HepG2 (cell line): ENCODE measurements around the gene DNMT3L. TPM values are rescaled to one million over a fixed set of nuclear protein-coding genes. Genes with fewer than 3 reads are reported as not detected.
A peak's percentile ranks its signal among the peaks of the same experiment; 100 is the strongest.
"Not testable (repeated sequence)": the region's sequence is repeated elsewhere in the genome, so short reads cannot be mapped to it uniquely, and the experiment has no call there.

ENCODE experiments used
- ATAC-seq: fragments of 200-7000 bp; cut with Tn5 transposase; 3 replicates; pipeline ENCODE4 v1.9.1; 2020; ENCODE audit warnings: mild to moderate bottlenecking, moderate library complexity
- BruUV-seq: library from RNA; stranded (reverse); fragments of 400-500 nt; replicated peaks from 2 replicates; lab custom pipeline; 2021; lab: Mats Ljungman, UMichigan
- CTCF ChIA-PET: fragments of 300-600 bp; formaldehyde crosslinking; extraction: SDS; loops from one replicate; lab custom pipeline; 2021; ENCODE audit warnings: low total read pairs, inconsistent platforms, low intra/inter-chr PET ratio; lab: Yijun Ruan, JAX
- POLR2A ChIA-PET: fragments of 350-600 bp; sonication (Branson Sonifier 250); formaldehyde crosslinking; loops from one replicate; lab custom pipeline; 2020; ENCODE audit warnings: antibody characterized with exemption, inconsistent platforms; lab: Yijun Ruan, JAX
- DNase-seq: peaks from one replicate; pipeline ENCODE4 v3.0.0-alpha.2; 2015; ENCODE audit warnings: low spot score
- FAIRE-seq: peaks from 3 replicates; lab custom pipeline; 2011; peaks lifted over from hg19 to GRCh38; lab: Jason Lieb, UNC
- H2AFZ ChIP-seq: one replicate; pipeline ENCODE4 v1.6.1; 2011; ENCODE audit warnings: low read length, inconsistent platforms
- H3K27ac ChIP-seq: fragments of 300-600 bp; 3 replicates; pipeline ENCODE4 v1.8.0; 2011; ENCODE audit warnings: mixed run types, mild to moderate bottlenecking, mixed read lengths, low read length, inconsistent platforms; ENCODE audit not compliant: insufficient read depth; ENCODE audit errors: extremely low read length
- H3K27me3 ChIP-seq, 2 experiments: fragments of 200-600 bp in 1 of 2; 2 replicates in 1 of 2; 3 replicates in 1 of 2; pipeline versions ENCODE4 v1.6.0 to v1.8.0; 2011; ENCODE audit warnings: low read length in 2 of 2, mild to moderate bottlenecking in 2 of 2, moderate library complexity in 2 of 2, inconsistent platforms in 1 of 2; ENCODE audit not compliant: insufficient read depth in 2 of 2, control insufficient read depth in 1 of 2
- H3K36me3 ChIP-seq, 2 experiments: fragments of 200-600 bp in 1 of 2; replicated peaks in 1 of 2; 2 replicates in 1 of 2; 3 replicates in 1 of 2; pipeline versions ENCODE4 v1.5.1 to v1.8.0; 2011; ENCODE audit warnings: low read length in 2 of 2, inconsistent platforms in 1 of 2; ENCODE audit not compliant: insufficient read depth in 2 of 2, control insufficient read depth in 1 of 2
- H3K4me1 ChIP-seq: 2 replicates; pipeline ENCODE4 v1.5.1; 2012; ENCODE audit warnings: low read length, inconsistent platforms; ENCODE audit not compliant: insufficient read depth
- H3K4me2 ChIP-seq: 2 replicates; pipeline ENCODE4 v1.6.0; 2011; ENCODE audit warnings: low read depth, low read length, inconsistent platforms
- H3K4me3 ChIP-seq, 3 experiments: fragments of 200-600 bp in 1 of 3; sonication (generic), shearing (Covaris generic) in 1 of 3; replicated peaks in 1 of 3; 2 replicates each; pipeline ENCODE4 v1.5.1; 2011 to 2016; ENCODE audit warnings: low read length in 3 of 3, inconsistent platforms in 2 of 3, low read depth in 2 of 3, mild to moderate bottlenecking in 2 of 3, control low read depth in 1 of 3, mixed read lengths in 1 of 3; ENCODE audit not compliant: insufficient read depth in 1 of 3
- H3K79me2 ChIP-seq: one replicate; pipeline ENCODE4 v1.6.1; 2011; ENCODE audit warnings: low read length, inconsistent platforms; ENCODE audit not compliant: insufficient read depth
- H3K9ac ChIP-seq: 2 replicates; pipeline ENCODE4 v1.6.0; 2011; ENCODE audit warnings: mild to moderate bottlenecking, low read depth, low read length, inconsistent platforms; ENCODE audit not compliant: insufficient read depth
- H3K9me3 ChIP-seq: 2 replicates; pipeline ENCODE4 v1.5.1; 2012; ENCODE audit warnings: mild to moderate bottlenecking, low read length
- H4K20me1 ChIP-seq: 2 replicates; pipeline ENCODE4 v1.6.0; 2011; ENCODE audit warnings: inconsistent platforms, mild to moderate bottlenecking, low read length, moderate library complexity; ENCODE audit not compliant: insufficient read depth
- CTCF ChIP-seq: sonication (generic); formaldehyde crosslinking; IDR thresholded peaks from 2 replicates; pipeline ENCODE4 v1.5.0; 2020; ENCODE audit warnings: mild to moderate bottlenecking, missing genetic modification reagents, moderate library complexity
- MLX ChIP-seq: IDR thresholded peaks from 2 replicates; pipeline ENCODE4 v1.6.1; 2016
- WGBS: methylation state at CpG from one replicate; pipeline ENCODE4 v1.1.6; 2017; ENCODE audit warnings: low lambda C conversion rate; 5-methylcytosine and 5-hydroxymethylcytosine counted together
- in situ Hi-C: cut with HindIII; loops from 2 replicates; pipeline ENCODE4 v1.10.0; 2017; ENCODE audit warnings: low pct_unique_long_range_greater_than_20kb; ENCODE audit not compliant: extremely low pct_ligation_motif_present
- intact Hi-C: fragments of 100-400 bp; cut with micrococcal nuclease; formaldehyde crosslinking; loops from one replicate; pipeline ENCODE4 v1.10.0; 2022; ENCODE audit not compliant: unreplicated experiment
- polyA plus RNA-seq, 8 experiments: library from polyadenylated mRNA; depleted of rRNA in 3 of 8; stranded (reverse) in 7 of 8; unstranded in 1 of 8; fragments of >200 nt; fragmentation: Illumina TruSeq in 4 of 8; extraction: Trizol in 4 of 8; gene quantifications; 2 replicates each; pipeline versions ENCODE4 v1.2.1 to v1.2.3, GENCODE V29; 2011 to 2016; ENCODE audit warnings: low read depth in 4 of 8, missing spikeins in 1 of 8, mixed read lengths in 1 of 8; ENCODE audit not compliant: insufficient read depth in 1 of 8
- total RNA-seq, 5 experiments: library from RNA; depleted of rRNA; stranded (reverse); fragments of >200 nt; fragmentation: Illumina TruSeq; extraction: Trizol; gene quantifications; 2 replicates each; pipeline ENCODE4 v1.2.3, GENCODE V29; 2016; ENCODE audit warnings: low read depth in 1 of 5
- TF ChIP-seq, protein P1 (sequence below), 2 experiments: sonication (generic) in 1 of 2; formaldehyde crosslinking in 1 of 2; IDR thresholded peaks; 2 replicates each; pipeline versions ENCODE4 v1.4.0 to v1.6.1; 2018 to 2020; ENCODE audit warnings: missing genetic modification reagents in 2 of 2, borderline replicate concordance in 1 of 2, low read depth in 1 of 2, mild to moderate bottlenecking in 1 of 2, missing biosample characterization in 1 of 2
- TF ChIP-seq, protein P2 (sequence below): IDR thresholded peaks from 2 replicates; pipeline ENCODE4 v1.4.0; 2020; ENCODE audit warnings: mild to moderate bottlenecking, missing genetic modification reagents
- TF ChIP-seq, protein P3 (sequence below): sonication (generic); formaldehyde crosslinking; IDR thresholded peaks from 2 replicates; pipeline ENCODE4 v1.5.0; 2020; ENCODE audit warnings: mild to moderate bottlenecking, missing genetic modification reagents
- TF ChIP-seq, protein P4 (sequence below): sonication (generic); formaldehyde crosslinking; IDR thresholded peaks from 2 replicates; pipeline ENCODE4 v1.4.0; 2020; ENCODE audit warnings: low read depth, mild to moderate bottlenecking, missing genetic modification reagents

DNMT3L gene
- total and polyA plus RNA-seq, 2 of the 13 experiments (the other 11 are each of a cell fraction or from before 2014, with no cell fraction given): 0.75 to 1.7 TPM

DNA sequence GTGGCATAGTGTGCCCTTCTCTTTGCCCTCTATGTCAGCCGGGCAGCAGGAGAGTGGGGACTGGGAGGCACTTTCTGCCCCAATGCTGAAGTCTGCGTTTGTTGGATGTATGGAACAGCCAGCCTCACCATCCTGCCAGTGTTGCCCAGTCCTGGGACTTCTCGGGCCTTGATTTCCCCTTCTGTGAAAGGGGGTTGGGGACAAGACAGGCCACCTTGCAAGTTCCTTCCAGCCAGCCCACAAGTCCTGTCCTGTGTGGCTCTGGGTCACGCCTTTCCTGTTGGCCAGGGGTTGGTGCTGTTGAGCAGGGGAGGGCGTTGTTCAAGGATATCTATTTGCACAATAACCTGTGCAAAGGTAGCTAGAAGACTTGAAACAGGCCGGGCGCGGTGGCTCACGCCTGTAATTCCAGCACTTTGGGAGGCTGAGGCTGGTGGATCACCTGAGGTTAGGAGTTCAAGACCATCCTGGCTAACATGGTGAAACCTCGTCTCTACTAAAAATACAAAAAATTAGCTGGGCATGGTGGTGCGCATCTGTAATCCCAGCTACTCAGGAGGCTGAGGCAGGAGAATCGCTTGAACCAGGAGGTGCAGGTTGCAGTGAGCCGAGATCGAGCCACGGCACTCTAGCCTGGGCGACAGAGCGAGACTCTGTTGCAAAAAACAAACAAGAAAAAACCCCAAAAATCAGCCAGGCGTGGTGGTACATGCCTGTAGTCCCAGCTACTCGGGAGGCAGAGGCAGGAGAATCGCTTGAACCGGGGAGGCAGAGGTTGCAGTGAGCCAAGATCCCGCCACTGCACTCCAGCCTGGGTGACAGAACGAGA is 41.1 kb upstream of the DNMT3L start:
- BruUV-seq, H2AFZ ChIP-seq, CTCF ChIA-PET, H3K27me3 ChIP-seq, H3K9me3 ChIP-seq: not testable (repeated sequence)
- intact Hi-C loops (loop anchor here (10.0 kb wide), 1 partner anchor 182 kb away; no protein-coding TSS in a partner anchor), in situ Hi-C loops (loop anchor here (5.0 kb wide), 1 partner anchor 35 kb away; the partner anchor contains the start of gene CFAP410)
- peak; percentile 82 for DNase-seq
- POLR2A ChIA-PET: interaction anchor here (1.1 to 4.2 kb wide), 4 partner anchors 27 to 202 kb away, joined by 3 to 27 read pairs (median 14); partner anchors contain the start of gene CFAP410
- H3K79me2 ChIP-seq: peaks cover 31% of the 10 kb centered on the region
- peak; percentile 65 for ATAC-seq
- WGBS: 16% methylated on average over 16 of the region's 23 CpGs
- H4K20me1 ChIP-seq: peaks cover 14% of the 10 kb centered on the region; the same call in 1 of the 2 replicates
- H3K4me1 ChIP-seq: peaks cover 63% of the 10 kb centered on the region
- peak overlapping the region in 2 of 3 experiments; percentile 16 to 80; a peak in 3 of 6 replicates for H3K4me3 ChIP-seq
- H3K4me2 ChIP-seq: peak overlapping the region; percentile 97
- peaks cover 4 to 13% of the 10 kb centered on the region in 2 experiments; a peak in 3 of 5 replicates for H3K36me3 ChIP-seq
- peak overlapping the region; percentile 87 for H3K27ac ChIP-seq
- peak overlapping the region; percentile 14 for H3K9ac ChIP-seq
- FAIRE-seq: peak; percentile 87
- TF ChIP-seq CTCF (CRISPR knock-in tag): peak; percentile 90
- TF ChIP-seq MLX (CRISPR knock-in tag): 0 out of 2 replicates have a peak, but pooled peaks have one; percentile 22
- TF ChIP-seq, protein P1, sequence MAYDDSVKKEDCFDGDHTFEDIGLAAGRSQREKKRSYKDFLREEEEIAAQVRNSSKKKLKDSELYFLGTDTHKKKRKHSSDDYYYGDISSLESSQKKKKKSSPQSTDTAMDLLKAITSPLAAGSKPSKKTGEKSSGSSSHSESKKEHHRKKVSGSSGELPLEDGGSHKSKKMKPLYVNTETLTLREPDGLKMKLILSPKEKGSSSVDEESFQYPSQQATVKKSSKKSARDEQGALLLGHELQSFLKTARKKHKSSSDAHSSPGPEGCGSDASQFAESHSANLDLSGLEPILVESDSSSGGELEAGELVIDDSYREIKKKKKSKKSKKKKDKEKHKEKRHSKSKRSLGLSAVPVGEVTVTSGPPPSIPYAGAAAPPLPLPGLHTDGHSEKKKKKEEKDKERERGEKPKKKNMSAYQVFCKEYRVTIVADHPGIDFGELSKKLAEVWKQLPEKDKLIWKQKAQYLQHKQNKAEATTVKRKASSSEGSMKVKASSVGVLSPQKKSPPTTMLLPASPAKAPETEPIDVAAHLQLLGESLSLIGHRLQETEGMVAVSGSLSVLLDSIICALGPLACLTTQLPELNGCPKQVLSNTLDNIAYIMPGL (CRISPR knock-in tag; IDR thresholded peaks at IDR 0.05; ENCODE audit: borderline replicate concordance in 1 of 2, low read depth in 1 of 2): peak; percentile 67 to 79
- TF ChIP-seq, protein P2, sequence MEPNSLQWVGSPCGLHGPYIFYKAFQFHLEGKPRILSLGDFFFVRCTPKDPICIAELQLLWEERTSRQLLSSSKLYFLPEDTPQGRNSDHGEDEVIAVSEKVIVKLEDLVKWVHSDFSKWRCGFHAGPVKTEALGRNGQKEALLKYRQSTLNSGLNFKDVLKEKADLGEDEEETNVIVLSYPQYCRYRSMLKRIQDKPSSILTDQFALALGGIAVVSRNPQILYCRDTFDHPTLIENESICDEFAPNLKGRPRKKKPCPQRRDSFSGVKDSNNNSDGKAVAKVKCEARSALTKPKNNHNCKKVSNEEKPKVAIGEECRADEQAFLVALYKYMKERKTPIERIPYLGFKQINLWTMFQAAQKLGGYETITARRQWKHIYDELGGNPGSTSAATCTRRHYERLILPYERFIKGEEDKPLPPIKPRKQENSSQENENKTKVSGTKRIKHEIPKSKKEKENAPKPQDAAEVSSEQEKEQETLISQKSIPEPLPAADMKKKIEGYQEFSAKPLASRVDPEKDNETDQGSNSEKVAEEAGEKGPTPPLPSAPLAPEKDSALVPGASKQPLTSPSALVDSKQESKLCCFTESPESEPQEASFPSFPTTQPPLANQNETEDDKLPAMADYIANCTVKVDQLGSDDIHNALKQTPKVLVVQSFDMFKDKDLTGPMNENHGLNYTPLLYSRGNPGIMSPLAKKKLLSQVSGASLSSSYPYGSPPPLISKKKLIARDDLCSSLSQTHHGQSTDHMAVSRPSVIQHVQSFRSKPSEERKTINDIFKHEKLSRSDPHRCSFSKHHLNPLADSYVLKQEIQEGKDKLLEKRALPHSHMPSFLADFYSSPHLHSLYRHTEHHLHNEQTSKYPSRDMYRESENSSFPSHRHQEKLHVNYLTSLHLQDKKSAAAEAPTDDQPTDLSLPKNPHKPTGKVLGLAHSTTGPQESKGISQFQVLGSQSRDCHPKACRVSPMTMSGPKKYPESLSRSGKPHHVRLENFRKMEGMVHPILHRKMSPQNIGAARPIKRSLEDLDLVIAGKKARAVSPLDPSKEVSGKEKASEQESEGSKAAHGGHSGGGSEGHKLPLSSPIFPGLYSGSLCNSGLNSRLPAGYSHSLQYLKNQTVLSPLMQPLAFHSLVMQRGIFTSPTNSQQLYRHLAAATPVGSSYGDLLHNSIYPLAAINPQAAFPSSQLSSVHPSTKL: peak; percentile 25; the same call in 1 of the 2 replicates
- TF ChIP-seq, protein P3, sequence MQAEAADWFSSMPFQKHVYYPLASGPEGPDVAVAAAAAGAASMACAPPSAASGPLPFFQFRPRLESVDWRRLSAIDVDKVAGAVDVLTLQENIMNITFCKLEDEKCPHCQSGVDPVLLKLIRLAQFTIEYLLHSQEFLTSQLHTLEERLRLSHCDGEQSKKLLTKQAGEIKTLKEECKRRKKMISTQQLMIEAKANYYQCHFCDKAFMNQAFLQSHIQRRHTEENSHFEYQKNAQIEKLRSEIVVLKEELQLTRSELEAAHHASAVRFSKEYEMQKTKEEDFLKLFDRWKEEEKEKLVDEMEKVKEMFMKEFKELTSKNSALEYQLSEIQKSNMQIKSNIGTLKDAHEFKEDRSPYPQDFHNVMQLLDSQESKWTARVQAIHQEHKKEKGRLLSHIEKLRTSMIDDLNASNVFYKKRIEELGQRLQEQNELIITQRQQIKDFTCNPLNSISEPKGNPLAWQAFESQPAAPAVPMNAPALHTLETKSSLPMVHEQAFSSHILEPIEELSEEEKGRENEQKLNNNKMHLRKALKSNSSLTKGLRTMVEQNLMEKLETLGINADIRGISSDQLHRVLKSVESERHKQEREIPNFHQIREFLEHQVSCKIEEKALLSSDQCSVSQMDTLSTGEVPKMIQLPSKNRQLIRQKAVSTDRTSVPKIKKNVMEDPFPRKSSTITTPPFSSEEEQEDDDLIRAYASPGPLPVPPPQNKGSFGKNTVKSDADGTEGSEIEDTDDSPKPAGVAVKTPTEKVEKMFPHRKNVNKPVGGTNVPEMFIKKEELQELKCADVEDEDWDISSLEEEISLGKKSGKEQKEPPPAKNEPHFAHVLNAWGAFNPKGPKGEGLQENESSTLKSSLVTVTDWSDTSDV (CRISPR knock-in tag): 0 out of 2 replicates have a peak, but pooled peaks have one; percentile 44
- TF ChIP-seq, protein P4, sequence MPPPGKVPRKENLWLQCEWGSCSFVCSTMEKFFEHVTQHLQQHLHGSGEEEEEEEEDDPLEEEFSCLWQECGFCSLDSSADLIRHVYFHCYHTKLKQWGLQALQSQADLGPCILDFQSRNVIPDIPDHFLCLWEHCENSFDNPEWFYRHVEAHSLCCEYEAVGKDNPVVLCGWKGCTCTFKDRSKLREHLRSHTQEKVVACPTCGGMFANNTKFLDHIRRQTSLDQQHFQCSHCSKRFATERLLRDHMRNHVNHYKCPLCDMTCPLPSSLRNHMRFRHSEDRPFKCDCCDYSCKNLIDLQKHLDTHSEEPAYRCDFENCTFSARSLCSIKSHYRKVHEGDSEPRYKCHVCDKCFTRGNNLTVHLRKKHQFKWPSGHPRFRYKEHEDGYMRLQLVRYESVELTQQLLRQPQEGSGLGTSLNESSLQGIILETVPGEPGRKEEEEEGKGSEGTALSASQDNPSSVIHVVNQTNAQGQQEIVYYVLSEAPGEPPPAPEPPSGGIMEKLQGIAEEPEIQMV (CRISPR knock-in tag): peak; percentile 37; the same call in 1 of the 2 replicates
